IPS-NIHi7 (cell line): ENCODE measurements around the gene AKAIN1.

Experiments used
- DNase-seq: peaks from one replicate; pipeline ENCODE4 v3.0.0; 2012; ENCODE audit warnings: mixed read lengths; ENCODE audit errors: extremely low spot score

The AKAIN1 gene

GRCh38 chr18:5095239-5095638, 101.8 kb downstream of the AKAIN1 start:
- DNase-seq = no peak

DNA sequence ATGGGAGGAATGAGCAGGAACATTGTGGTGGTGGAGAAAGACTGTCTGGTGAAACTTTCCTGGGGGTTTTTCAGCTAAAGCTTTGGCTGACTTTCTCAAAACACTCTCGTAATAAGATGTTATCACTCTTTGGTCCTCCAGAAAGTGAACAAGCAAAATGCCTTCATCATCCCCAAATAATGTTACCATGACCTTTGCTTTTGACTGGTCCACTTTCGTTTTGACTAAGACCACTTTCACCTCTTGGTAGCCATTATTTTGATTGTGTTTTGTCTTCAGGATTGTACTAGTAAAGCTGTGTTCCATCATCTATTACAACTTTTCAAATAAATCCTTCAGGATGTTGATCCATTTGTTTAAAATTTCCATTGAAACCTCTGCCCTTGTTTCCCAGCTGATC, 103.2 kb downstream of the AKAIN1 start:
- DNase-seq = no peak
